Measurements from ENCODE around the gene PIGU.

PIGU gene

DNA sequence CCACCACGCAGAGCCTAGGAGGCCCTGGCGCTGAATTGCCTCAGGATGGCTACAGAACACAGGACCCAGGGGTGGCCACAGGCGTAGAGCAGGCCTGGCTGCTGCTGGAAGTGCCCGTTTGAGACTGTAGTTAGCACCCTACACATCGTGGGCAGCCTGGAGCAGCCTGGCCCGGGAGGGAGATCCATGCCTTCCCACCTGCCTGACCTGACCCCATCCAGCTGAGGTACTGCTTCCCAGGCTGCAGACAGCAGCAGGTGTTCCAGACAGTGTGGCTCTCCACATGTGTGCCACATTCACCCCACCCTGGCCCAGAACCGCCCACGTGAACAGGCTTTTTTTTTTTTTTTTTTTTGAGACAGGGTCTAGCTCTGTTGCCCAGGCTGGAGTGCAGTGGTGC lies 139.2 kb downstream of the PIGU start:
- TF ChIP-seq GATA2 (IDR thresholded peaks at IDR 0.05; ENCODE audit: low read depth, low read length) (no peak), GATA3 (IDR thresholded peaks at IDR 0.05; ENCODE audit: low read depth, low read length) (no peak)

DNA sequence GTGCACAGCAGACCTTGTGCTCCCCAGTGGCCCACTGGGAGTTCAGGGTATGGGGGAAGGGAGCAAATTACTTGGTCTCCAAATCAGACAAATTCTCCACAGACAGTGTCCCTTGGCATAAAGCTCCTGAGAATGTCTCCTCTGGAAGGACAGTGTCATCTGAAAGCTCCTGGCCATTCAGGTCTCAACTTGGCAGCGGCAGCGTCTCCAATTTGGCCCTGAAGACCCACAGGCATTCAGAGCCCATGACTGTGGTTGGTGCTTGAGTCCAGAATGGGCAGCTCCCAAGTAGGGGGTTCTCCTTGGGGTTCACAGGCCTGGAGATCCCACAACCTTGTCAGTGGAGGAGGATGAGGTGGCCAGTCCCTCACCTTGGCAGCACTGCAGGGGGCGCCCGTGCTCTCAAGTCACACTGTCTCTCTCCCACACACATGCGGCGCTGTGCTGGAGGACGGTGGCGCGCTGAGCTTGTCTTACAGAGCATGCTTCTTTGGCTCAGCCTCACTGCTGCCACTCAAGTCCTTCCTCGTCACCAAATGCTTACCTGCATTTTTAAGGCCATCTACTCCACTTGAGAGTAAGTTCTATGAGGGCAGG lies 140.0 kb downstream of the PIGU start:
- TF ChIP-seq GATA3 (IDR thresholded peaks at IDR 0.05; ENCODE audit: low read depth, low read length): no peak
- TF ChIP-seq GATA2 (IDR thresholded peaks at IDR 0.05; ENCODE audit: low read depth, low read length): no peak

DNA sequence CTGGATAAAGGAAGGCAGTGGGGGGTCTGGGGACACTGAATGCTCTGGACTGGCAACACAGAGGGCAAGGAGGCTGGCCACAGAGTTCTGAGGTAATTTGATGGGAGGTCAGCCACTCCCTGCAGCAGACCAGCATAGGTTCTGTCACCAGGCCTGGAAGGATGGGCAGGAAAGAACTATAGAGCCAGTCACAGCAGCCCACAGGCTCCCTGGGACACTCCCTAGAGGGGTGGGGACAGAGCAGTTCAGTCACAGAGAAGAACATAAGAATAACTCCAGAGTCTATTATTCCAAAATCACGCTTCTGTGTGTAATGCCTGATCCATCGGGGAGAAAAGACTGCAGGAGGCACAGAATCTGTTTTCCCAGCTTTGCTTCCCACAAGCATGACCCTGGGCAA lies 141.0 kb downstream of the PIGU start:
- TF ChIP-seq GATA3 (IDR thresholded peaks at IDR 0.05; ENCODE audit: low read depth, low read length) (no peak), GATA2 (IDR thresholded peaks at IDR 0.05; ENCODE audit: low read depth, low read length) (no peak)

DNA sequence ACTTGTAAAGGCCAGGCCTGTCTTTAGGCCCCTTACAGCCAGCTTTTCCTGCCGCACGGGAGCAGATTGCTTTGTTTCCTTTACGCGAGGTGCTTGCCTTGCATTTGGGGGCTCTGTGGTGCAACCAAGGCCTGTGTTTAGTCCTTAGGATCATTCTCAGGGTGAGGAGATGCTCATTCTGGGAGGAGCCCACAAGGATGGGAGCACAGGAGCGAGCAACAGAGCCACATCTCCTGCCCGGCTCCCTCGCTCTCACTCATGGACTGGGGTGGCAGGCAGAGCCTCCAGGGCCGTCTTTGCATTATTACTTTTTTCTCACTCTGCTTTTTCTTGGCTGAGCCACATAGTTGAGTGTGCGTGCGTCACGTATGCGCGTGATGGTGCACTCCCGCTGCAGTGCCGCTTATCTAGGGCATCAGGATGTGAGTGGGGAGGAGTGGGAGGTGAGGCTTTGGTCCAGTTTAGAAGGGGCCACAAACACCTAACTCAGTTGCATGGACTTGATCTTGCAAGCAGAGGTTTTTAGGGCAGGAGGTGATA lies 141.5 kb downstream of the PIGU start:
- no peak for TF ChIP-seq GATA2 (IDR thresholded peaks at IDR 0.05; ENCODE audit: low read depth, low read length)
- no peak for TF ChIP-seq GATA3 (IDR thresholded peaks at IDR 0.05; ENCODE audit: low read depth, low read length)

DNA sequence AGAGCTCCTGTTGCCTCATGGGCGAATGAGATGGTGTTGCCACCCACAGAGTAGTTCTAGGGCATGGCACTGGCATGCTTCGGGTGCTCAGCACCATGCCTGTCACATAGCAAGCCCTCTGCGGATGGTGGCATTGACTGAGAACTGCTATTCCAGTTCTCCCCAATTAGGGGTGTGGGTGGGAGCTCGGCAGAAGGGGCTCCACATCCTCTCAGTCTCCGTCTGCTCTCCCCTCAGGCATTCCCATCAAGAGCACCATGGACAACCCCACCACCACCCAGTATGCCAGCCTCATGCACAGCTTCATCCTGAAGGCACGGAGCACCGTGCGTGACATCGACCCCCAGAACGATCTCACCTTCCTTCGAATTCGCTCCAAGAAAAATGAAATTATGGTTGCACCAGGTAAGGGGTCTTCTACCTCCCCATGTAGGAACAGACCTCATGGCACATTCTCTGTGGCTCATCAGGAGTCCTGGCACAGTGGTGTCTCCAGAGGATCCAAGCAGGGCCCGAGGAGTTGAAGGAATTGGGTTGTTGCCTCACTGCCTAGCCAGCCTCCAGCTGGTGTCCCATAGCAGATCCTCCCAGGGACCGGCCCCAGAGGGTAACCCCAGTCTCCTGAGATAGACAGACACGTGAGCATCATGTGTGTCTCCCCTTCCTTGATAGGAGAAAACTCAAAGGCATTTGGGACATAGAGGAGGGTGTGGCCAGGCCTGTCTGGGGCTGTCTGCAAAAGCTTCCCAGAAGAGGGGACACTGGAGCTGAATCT lies 142.3 kb downstream of the PIGU start:
- TF ChIP-seq GATA2 (IDR thresholded peaks at IDR 0.05; ENCODE audit: low read depth, low read length) (no peak), GATA3 (IDR thresholded peaks at IDR 0.05; ENCODE audit: low read depth, low read length) (no peak)

DNA sequence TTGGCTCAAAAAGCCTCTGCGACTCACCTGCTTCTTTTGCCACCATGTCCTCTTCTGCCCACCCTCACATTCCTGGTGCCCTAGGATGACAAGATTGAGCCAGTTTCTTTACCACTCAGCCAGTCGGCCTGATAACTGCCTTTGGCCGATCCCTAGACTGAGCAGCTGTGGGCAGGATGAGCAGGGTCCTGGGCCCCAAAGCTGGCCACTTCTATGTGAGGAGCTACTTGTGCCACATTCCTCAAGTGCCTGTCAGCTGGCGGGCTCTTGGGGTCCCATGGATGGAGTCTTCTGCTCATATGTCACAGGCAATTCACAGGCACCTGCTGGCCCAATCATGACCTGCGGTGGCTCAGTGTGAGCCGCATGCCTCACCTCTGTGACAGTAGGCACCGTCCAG lies 144.1 kb downstream of the PIGU start:
- TF ChIP-seq GATA2 (IDR thresholded peaks at IDR 0.05; ENCODE audit: low read depth, low read length) (no peak), GATA3 (IDR thresholded peaks at IDR 0.05; ENCODE audit: low read depth, low read length) (no peak)

DNA sequence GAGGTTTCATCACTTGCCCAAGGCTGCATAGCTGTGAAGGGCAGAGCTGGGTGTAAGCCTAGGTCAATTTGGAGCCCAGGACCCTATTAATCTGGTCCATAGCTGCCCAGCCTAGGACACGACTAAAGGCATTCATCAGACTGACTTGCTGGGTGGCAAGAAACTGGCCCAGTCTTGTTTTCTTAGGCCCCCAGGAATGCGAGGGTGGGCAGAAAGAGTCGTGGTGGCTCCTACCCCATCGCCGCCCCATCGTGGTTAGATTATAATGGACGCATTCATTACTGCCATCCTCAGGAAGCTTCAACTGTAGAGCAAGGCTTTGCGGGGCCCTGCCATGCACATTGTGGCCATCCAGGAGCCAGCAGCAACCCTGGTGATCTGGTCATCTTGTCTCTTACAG lies 144.6 kb downstream of the PIGU start:
- TF ChIP-seq GATA3 (IDR thresholded peaks at IDR 0.05; ENCODE audit: low read depth, low read length) (no peak), GATA2 (IDR thresholded peaks at IDR 0.05; ENCODE audit: low read depth, low read length) (no peak)

DNA sequence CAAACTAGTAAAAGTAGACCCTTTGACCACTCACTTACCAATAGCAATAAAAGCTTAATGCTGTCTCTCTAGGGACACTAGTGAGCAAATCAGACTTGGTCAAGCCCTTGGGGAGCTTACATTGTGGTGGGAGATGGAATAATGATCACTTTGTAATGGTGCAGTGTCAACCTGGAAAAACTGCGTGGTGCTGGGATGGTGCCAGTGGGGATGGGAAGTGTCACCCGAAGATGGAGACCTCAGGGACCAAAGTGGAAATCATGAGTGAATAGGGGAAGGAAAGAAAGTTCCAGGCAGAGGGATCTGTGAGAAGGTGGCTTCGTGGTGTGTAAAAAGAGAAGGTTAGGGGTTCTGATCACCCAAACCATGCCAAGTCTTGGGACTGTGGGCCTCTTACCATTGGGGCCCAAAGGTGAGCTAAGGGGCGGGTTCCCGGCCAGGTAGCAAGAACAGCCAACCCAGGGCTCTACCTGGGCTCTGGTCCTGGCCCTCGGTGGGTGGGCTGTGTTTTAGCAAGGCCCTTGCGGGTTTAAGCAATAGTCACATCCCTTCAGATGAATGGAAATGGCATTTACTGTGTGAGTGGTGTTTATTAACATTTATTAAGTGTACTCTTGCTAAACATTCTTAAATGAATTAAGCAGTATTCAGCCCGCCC lies 145.2 kb downstream of the PIGU start:
- TF ChIP-seq GATA3 (IDR thresholded peaks at IDR 0.05; ENCODE audit: low read depth, low read length): no peak
- no peak for TF ChIP-seq GATA2 (IDR thresholded peaks at IDR 0.05; ENCODE audit: low read depth, low read length)

DNA sequence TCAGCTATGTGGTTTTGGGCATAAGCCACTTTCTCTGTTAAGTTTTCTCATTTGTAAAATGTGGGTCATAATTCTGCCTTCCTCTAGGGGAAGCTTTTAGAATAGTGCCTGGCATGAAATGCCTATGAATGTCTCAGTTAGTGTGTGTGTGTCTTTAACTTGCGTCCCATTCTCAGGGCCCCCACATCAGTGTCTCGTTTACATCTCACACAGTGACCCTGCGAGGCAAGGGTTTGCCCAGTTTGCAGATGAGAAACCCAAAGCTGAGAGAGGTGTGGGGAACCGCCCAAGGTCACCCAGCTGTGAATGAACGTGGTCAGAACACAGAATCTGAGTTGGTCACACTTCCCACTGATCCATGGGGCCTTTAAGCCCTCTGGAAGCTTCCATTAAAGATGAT lies 146.6 kb downstream of the PIGU start:
- no peak for TF ChIP-seq GATA2 (IDR thresholded peaks at IDR 0.05; ENCODE audit: low read depth, low read length)
- no peak for TF ChIP-seq GATA3 (IDR thresholded peaks at IDR 0.05; ENCODE audit: low read depth, low read length)

DNA sequence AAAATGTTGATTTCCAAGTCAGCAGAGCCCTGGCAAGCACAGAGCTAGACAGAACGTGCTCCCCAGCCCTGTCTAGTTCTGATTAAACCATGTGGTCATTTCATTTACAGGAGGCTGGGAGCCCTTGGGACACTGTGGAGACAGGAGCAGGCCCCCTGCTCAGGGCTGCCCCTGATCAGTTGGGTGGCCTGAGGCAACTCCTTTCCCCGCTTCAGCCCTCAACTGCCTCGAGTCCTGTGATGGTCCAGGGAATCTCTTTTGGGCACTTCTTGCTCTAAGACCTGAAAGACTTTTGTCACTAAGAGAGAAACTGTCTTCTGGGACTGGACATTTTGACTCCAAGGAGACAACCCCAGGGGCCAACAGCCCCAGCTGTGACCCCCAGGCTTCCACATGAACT lies 147.2 kb downstream of the PIGU start:
- TF ChIP-seq GATA2 (IDR thresholded peaks at IDR 0.05; ENCODE audit: low read depth, low read length): no peak

DNA sequence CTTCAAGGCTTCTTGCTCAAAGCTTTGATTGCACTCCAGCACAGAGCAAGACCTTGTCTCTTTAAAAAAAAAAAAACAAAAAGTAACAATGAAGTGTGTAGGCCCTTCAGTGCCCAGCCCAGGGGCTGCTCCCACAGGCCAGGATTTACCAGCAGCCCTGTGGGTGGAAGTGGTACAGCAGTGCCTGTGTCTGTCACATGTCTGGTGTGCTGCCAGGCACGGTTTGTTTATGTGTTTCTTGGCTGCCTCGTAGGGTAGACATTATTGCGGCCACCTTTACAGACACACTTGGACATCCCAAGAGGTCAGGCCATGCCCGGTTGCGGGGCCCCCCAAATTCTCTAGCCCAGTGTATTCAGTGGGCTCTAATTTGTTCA lies 148.0 kb downstream of the PIGU start:
- no peak for TF ChIP-seq GATA3 (IDR thresholded peaks at IDR 0.05; ENCODE audit: low read depth, low read length)
- TF ChIP-seq GATA2 (IDR thresholded peaks at IDR 0.05; ENCODE audit: low read depth, low read length): no peak

DNA sequence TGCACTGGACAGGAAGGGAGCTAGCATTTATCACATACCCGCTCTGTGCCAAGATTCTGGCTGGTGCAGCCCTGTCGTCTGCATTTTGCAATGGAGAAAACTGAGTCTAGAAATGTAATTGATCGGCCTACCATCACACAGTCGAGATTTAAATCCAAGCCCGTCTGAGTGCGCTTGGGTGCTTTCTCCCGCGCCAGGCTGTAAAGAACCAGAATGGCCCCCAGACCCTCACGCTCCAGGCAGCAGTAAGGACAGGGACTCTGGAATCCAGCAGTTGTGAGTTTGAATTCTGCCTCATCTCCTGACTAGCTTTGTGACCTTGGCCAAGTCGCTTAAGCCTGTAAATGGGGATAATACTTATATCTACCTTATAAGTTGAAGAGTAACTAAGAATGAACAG lies 149.9 kb downstream of the PIGU start:
- TF ChIP-seq GATA3 (IDR thresholded peaks at IDR 0.05; ENCODE audit: low read depth, low read length): no peak
- no peak for TF ChIP-seq GATA2 (IDR thresholded peaks at IDR 0.05; ENCODE audit: low read depth, low read length)

DNA sequence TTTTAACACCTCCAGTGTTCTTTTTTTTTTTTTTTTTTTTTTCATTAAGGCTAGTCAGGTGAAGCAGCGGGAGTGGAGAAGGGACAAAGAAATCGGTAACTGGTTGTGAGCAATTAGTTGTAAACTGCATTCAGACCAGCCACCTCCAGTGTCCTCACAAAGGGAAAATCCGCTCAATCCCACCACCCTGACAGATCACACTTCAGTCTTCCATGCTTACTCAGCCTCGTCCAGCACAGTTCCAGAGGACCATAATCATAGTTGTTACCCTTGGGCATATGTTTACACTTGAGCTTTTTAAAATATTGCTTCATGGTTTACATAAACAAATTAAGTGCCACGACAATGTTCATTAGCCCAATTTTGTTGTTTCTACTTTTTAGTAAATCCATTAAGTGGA lies 150.4 kb downstream of the PIGU start:
- TF ChIP-seq GATA2 (IDR thresholded peaks at IDR 0.05; ENCODE audit: low read depth, low read length) (no peak), GATA3 (IDR thresholded peaks at IDR 0.05; ENCODE audit: low read depth, low read length) (no peak)

DNA sequence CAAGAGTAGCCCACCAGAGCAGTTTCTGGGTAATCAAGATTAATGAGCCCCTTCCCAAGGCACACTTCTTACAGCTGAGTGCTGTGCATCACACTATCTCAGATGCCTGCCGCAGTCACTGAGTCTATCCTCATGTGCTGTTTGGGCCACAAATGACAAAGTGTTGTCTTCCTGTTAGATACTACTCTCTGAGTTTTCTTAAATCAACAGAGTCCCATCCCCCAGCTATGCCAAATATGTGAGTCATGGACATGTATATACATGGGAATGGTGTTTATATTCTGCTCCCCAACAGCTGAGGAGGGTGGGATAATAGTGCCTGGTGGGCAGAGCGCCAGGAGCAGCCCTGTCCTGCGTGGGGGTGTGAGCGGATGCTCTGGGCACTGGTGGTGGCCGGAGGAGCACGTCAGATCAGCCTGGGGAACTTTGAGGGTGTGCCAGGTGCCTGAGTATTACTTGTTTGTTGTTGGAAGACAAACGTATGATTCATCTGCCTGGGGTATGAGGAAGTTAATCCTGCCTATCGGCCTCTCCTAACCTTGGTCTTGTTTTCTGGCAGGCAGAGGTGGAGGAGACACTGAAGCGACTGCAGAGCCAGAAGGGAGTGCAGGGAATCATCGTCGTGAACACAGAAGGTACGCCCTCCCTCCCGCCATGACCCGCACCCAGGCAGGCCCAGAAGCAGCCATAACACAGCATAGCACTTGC lies 151.0 kb downstream of the PIGU start:
- TF ChIP-seq GATA2 (IDR thresholded peaks at IDR 0.05; ENCODE audit: low read depth, low read length) (no peak), GATA3 (IDR thresholded peaks at IDR 0.05; ENCODE audit: low read depth, low read length) (no peak)

Data from SH-SY5Y (cell line).